Coronary artery (tissue), 2 donors: ENCODE results near the gene HMCN1.

Experiments
- DNase-seq: peaks from one replicate; pipeline ENCODE4 v3.0.0-alpha.2; 2017; ENCODE audit warnings: low spot score
- H3K27ac ChIP-seq, 2 donors: fragments of 200-600 bp; sonication (generic); one replicate each; pipeline ENCODE4 v1.5.1; 2016 to 2019
- H3K4me3 ChIP-seq: fragments of 200-600 bp; sonication (generic); 2 replicates; pipeline ENCODE4 v1.5.1; 2016; ENCODE audit warnings: mild to moderate bottlenecking, moderate library complexity
- TF ChIP-seq, protein P1 (sequence below): fragments of 200-600 bp; sonication (generic); IDR thresholded peaks from one replicate; pipeline ENCODE4 v1.5.1; 2019; ENCODE audit warnings: antibody characterized with exemption

Gene HMCN1

DNA sequence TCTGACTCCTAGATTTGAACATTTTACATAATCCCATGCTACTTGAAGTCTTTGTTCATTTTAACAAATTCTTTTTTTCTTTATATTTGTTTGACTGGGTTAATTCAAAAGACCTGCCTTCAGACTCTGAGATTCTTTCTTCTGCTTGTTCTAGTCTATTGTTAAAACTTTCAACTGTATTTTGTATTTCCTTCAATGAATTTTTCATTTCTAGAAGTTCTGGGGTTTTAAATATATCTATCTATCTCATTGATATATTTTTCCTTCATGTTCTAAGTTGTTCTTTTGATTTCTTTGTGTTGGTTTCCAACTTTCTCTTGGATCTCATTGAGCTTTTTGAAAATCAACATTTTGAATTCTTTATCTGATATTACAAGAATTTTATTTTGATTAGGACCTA is 64.3 kb downstream of the HMCN1 start:
- Histone ChIP-seq H3K27ac (no peak overlapping the region), H3K4me3 (no peak overlapping the region)
- TF ChIP-seq, protein P1, sequence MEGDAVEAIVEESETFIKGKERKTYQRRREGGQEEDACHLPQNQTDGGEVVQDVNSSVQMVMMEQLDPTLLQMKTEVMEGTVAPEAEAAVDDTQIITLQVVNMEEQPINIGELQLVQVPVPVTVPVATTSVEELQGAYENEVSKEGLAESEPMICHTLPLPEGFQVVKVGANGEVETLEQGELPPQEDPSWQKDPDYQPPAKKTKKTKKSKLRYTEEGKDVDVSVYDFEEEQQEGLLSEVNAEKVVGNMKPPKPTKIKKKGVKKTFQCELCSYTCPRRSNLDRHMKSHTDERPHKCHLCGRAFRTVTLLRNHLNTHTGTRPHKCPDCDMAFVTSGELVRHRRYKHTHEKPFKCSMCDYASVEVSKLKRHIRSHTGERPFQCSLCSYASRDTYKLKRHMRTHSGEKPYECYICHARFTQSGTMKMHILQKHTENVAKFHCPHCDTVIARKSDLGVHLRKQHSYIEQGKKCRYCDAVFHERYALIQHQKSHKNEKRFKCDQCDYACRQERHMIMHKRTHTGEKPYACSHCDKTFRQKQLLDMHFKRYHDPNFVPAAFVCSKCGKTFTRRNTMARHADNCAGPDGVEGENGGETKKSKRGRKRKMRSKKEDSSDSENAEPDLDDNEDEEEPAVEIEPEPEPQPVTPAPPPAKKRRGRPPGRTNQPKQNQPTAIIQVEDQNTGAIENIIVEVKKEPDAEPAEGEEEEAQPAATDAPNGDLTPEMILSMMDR, result no peak
- DNase-seq, result no peak

DNA sequence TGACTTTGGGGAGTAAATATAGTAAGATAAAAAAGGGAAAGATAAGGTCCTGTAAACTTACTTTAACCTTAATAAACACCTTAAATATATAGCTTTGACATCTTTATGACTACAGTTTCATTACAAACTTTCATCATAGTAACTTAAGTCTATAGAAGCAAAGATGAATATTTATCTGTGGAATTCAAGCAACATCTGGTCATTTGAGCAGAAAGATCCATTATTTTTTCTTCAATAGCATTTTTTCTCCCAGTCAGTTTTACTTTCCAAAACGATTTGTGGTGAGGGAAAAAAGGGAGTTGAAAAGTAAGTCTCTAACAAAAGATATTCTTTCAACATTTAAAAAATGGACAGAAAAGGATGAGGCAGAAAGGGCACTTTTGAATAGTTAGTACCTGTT is 69.0 kb downstream of the HMCN1 start:
- TF ChIP-seq, protein P1, result no peak
- DNase-seq, result no peak
- Histone ChIP-seq H3K4me3 (no peak overlapping the region), H3K27ac (no peak overlapping the region)

DNA sequence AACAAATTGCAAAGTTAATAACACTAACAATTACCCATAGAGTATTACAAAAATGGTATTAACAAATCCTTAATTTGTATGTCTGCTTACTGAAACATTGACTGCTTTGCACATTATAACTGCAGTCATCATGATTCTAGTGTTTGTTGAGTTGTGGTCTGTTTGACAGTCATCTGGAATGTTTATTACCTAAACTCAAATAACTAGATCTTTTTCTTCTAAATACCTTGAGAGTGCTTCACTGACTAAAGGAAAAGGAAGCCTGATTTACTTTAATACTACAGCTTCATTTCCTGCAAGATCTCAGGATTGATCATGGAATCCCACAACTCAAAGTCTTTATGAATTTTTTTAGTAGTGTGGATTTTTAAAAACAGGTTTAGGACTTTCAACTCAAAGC is 70.0 kb downstream of the HMCN1 start:
- Histone ChIP-seq H3K4me3 (no peak overlapping the region), H3K27ac (no peak overlapping the region)
- DNase-seq, result no peak
- TF ChIP-seq, protein P1, result no peak

DNA sequence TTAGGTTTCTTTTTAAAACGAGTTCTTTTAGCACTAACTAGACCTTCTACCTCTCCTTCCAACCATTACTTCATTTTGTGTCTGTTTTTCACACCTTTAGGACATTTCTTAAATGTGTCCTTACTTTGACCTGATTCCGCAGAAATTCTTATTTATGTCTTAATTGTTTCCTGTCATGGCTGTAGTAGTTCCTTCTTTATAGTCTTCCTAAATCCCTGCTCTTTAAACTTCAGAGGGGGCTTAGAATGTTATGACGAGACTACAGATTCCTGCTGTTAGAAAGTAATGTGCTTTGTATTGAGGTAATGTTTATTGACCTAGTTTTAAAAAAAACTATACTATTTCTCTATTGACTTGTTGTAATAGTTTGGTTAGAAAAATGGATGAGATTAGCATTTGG is 70.4 kb downstream of the HMCN1 start:
- TF ChIP-seq, protein P1, result no peak
- DNase-seq, result no peak
- Histone ChIP-seq H3K27ac (no peak overlapping the region), H3K4me3 (no peak overlapping the region)

DNA sequence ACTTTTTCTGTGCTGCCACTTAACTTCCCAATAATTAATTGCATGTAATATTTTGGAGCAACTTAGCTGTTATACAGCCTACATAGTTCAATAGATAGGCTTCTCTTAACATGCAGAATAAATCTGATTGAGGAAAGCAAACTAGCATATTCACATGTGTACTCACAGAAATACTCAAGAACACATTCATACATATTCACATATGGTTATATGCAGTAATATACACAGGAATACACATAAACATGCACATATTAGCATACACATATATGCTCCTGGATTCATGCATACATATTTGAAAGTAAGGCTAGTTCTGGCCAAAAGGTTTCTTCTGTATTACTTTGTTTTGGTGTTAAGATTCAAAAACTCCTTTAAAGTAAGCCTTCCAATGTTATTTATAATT is 73.1 kb downstream of the HMCN1 start:
- DNase-seq, result no peak

DNA sequence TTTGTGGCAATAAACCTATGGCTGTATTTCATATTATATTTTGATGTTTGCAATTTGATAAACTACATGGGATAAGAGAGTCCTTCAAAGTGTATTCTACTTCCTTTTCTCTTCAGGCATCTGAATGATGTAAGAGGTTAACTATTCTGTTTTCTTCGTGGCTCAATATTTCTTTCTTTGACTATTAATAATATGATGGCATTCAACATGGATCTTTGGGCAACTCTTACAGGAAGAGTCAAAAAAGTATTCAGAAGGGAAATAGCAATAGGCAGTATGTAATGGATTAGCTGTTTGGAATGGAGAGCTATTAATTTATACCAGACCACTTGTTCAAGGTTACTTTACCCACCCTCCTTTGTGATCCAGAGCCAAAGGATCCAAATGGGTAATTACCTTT is 74.4 kb downstream of the HMCN1 start:
- Histone ChIP-seq H3K27ac (no peak overlapping the region), H3K4me3 (no peak overlapping the region)
- TF ChIP-seq, protein P1, result no peak
- DNase-seq, result no peak

More for the DNA sequence above, 73.1 kb downstream of the HMCN1 start:
- Histone ChIP-seq H3K4me3 (no peak overlapping the region), H3K27ac (no peak overlapping the region)
- TF ChIP-seq, protein P1, result no peak

DNA sequence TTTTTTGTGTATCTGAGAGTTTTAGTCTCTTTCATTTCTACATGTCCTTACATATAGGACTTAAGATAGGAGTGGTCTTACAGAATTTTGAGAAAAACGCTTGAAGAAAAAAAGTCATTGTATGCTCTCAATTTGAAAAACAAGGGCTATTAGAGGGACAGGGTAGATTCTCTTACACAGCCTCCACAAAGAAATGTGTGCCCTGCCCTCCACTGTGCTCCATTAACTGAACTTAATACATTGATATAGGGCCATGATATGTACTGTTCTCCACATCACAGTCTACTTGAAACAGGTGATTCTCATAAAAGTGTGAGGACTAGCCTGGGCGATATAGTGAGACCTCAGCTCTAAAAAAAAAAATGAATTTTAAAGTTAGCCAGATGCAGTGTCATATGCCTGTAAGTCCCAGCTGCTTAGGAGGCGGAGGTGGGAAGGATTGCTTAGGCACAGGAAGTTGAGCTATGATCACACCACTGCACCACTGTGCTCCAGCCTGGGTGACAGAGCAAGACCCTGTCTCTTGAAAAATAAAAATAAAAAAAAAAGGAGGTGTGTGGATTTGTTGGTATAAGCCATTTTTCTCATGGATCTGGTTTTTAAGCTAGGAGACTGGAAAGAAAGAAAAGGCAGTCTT is 77.0 kb downstream of the HMCN1 start:
- DNase-seq, result no peak
- TF ChIP-seq, protein P1, result no peak
- Histone ChIP-seq H3K4me3 (no peak overlapping the region), H3K27ac (no peak overlapping the region)
